Kidney (tissue), 14 donors: ENCODE results near the gene MYO15A. TPM values are rescaled to one million over a fixed set of nuclear protein-coding genes. Genes with fewer than 3 reads are reported as not detected.

ENCODE experiments used
- DNase-seq, 5 donors: peaks; one replicate each; pipeline ENCODE4 v3.0.0-alpha.2; 2013 to 2020
- FAIRE-seq: peaks from 2 replicates; lab custom pipeline; 2012; peaks lifted over from hg19 to GRCh38; lab: Jason Lieb, UNC
- H3K27ac ChIP-seq, 2 donors: one replicate each; pipeline ENCODE4 v1.7.0; 2013; ENCODE audit warnings: low read depth in 2 of 2, low read length in 2 of 2, inconsistent platforms in 1 of 2
- H3K27me3 ChIP-seq: one replicate; pipeline ENCODE4 v1.7.1; 2013; ENCODE audit warnings: low read length, inconsistent platforms; ENCODE audit not compliant: control insufficient read depth, insufficient read depth
- H3K36me3 ChIP-seq, 3 donors: one replicate each; pipeline versions ENCODE4 v1.7.0 to v1.7.1; 2013; ENCODE audit warnings: low read length in 3 of 3, control low read depth in 1 of 3, inconsistent platforms in 1 of 3; ENCODE audit not compliant: insufficient read depth in 3 of 3, control insufficient read depth in 2 of 3
- H3K4me1 ChIP-seq, 3 donors: one replicate each; pipeline versions ENCODE4 v1.7.0 to v1.7.1; 2013; ENCODE audit warnings: low read length in 3 of 3, inconsistent platforms in 1 of 3, low read depth in 1 of 3; ENCODE audit not compliant: control insufficient read depth in 2 of 3, insufficient read depth in 2 of 3
- H3K4me3 ChIP-seq, 3 donors: one replicate each; pipeline versions ENCODE4 v1.7.0 to v1.8.1; 2013; ENCODE audit warnings: low read length in 3 of 3, control low read depth in 1 of 3, inconsistent platforms in 1 of 3
- H3K9ac ChIP-seq, 3 donors: one replicate each; pipeline versions ENCODE4 v1.7.0 to v1.7.1; 2013; ENCODE audit warnings: low read length in 3 of 3, control low read depth in 1 of 3, inconsistent platforms in 1 of 3
- H3K9me3 ChIP-seq, 3 donors: one replicate each; pipeline versions ENCODE4 v1.7.0 to v1.7.1; 2013; ENCODE audit warnings: low read length in 3 of 3, control low read depth in 1 of 3, inconsistent platforms in 1 of 3; ENCODE audit not compliant: control insufficient read depth in 2 of 3, insufficient read depth in 1 of 3
- CTCF ChIP-seq: IDR thresholded peaks from 3 replicates; pipeline ENCODE4 v1.5.1; 2012; ENCODE audit warnings: mild to moderate bottlenecking, moderate library complexity, borderline replicate concordance; ENCODE audit not compliant: insufficient read depth; ENCODE audit errors: extremely low read depth
- intact Hi-C: fragments of 100-400 bp; cut with DNase I; formaldehyde crosslinking; loops from one replicate; pipeline ENCODE4 v1.11.1; 2022
- polyA plus RNA-seq: library from polyadenylated mRNA; stranded (reverse); fragments of 350-450 nt; fragmentation: Illumina TruSeq; extraction: RNeasy Lipid Tissue Mini Kit (QIAGEN cat#74804); gene quantifications from one replicate; pipeline ENCODE4 v1.2.3, GENCODE V29; 2014; ENCODE audit warnings: low read depth, low replicate concordance; ENCODE audit not compliant: insufficient read depth
- total RNA-seq: library from RNA; stranded (reverse); fragmentation: NEBNext Ultra II Directional; extraction: Animal tissue kit (Norgen Biotek cat#: 25700); gene quantifications from one replicate; pipeline ENCODE4 v1.2.1, GENCODE V29; 2021
- donor health status: control.
- donor health status: control.
- donor health status: control.
- donor health status: control.
- donor health status: control.
- donor health status: DM: yes; HTN: yes; CAD: no.
- donor health status: Normal renal cell carcinoma (clear cell type).

Gene MYO15A
- total and polyA plus RNA-seq, 2 donors from 2014 or later = 0.80 to 1.3 TPM

GRCh38 chr17:18105027-18105426, 3.5 kb upstream of the MYO15A start:
- Histone ChIP-seq H3K4me1 (no peaks in the 10 kb centered on the region), H3K9ac (no peak overlapping the region), H3K9me3 (no peaks in the 10 kb centered on the region), H3K36me3 (peaks cover 0 to 14% (median 0%) of the 10 kb centered on the region in 3 donors), H3K27ac (no peak overlapping the region), H3K27me3 (no peaks in the 10 kb centered on the region), H3K4me3 (no peak overlapping the region)
- TF ChIP-seq CTCF = no peak
- FAIRE-seq = no peak
- intact Hi-C loops = no loop called here
- no peak for DNase-seq

GRCh38 chr17:18105595-18105994, 3.0 kb upstream of the MYO15A start:
- Histone ChIP-seq H3K4me1 (no peaks in the 10 kb centered on the region), H3K27ac (no peak overlapping the region), H3K9ac (no peak overlapping the region), H3K9me3 (no peaks in the 10 kb centered on the region), H3K36me3 (peaks cover 0 to 10% (median 0%) of the 10 kb centered on the region in 3 donors), H3K27me3 (no peaks in the 10 kb centered on the region), H3K4me3 (no peak overlapping the region)
- intact Hi-C loops = no loop called here
- no peak for DNase-seq
- no peak for TF ChIP-seq CTCF
- FAIRE-seq = no peak

- Histone ChIP-seq H3K27me3 (no peaks in the 10 kb centered on the region), H3K9ac (no peak overlapping the region), H3K4me3 (no peak overlapping the region), H3K9me3 (no peaks in the 10 kb centered on the region), H3K4me1 (no peaks in the 10 kb centered on the region), H3K36me3 (peaks cover 0 to 9% (median 0%) of the 10 kb centered on the region in 3 donors), H3K27ac (no peak overlapping the region)
- TF ChIP-seq CTCF = no peak
- intact Hi-C loops = no loop called here
- FAIRE-seq = no peak
- DNase-seq = no peak
Measured at GRCh38 chr17:18106211-18106610, 2.3 kb upstream of the MYO15A start.
